Thoracic aorta (tissue), 2 donors: Measurements from ENCODE around the gene UNC119B. TPM values are rescaled to one million over a fixed set of nuclear protein-coding genes. Genes with fewer than 3 reads are reported as not detected.

Experiments
- ATAC-seq: fragments of 150-250 bp; one replicate; pipeline ENCODE4 v1.8.0; 2017; ENCODE audit warnings: low read depth; ENCODE audit not compliant: insufficient number of reproducible peaks, low FRiP score
- DNase-seq: peaks from one replicate; pipeline ENCODE4 v3.0.0-alpha.2; 2020; ENCODE audit warnings: low spot score
- H3K27ac ChIP-seq, 2 donors: fragments of 200-600 bp; sonication (generic); 1 replicate in 1 of 2; 2 replicates in 1 of 2; pipeline ENCODE4 v1.5.1; 2016; ENCODE audit warnings: mild to moderate bottlenecking in 2 of 2, moderate library complexity in 2 of 2
- H3K27me3 ChIP-seq: fragments of 200-600 bp; sonication (generic); replicated peaks from 2 replicates; pipeline ENCODE4 v1.6.0; 2016; ENCODE audit warnings: mild to moderate bottlenecking; ENCODE audit not compliant: insufficient read depth
- H3K36me3 ChIP-seq: fragments of 200-600 bp; sonication (generic); one replicate; pipeline ENCODE4 v1.5.1; 2016
- H3K4me1 ChIP-seq, 2 donors: fragments of 200-600 bp; sonication (generic); 1 replicate in 1 of 2; 2 replicates in 1 of 2; pipeline versions ENCODE4 v1.5.1 to v1.6.0; 2016; ENCODE audit warnings: low read depth in 2 of 2, mild to moderate bottlenecking in 1 of 2; ENCODE audit not compliant: control insufficient read depth in 1 of 2
- H3K4me3 ChIP-seq: fragments of 200-600 bp; sonication (generic); 2 replicates; pipeline ENCODE4 v1.5.1; 2016; ENCODE audit warnings: mild to moderate bottlenecking
- H3K9me3 ChIP-seq: fragments of 200-600 bp; sonication (generic); 2 replicates; pipeline ENCODE4 v1.5.1; 2016
- total RNA-seq, 2 donors: library from RNA; depleted of rRNA; stranded (reverse); fragments of >200 nt; gene quantifications; one replicate each; pipeline versions ENCODE4 v1.1.0 to v1.2.3, GENCODE V29; 2016
- TF ChIP-seq, protein P1 (sequence below): fragments of 200-600 bp; sonication (generic); IDR thresholded peaks from one replicate; pipeline ENCODE4 v1.5.1; 2019; ENCODE audit warnings: antibody characterized with exemption

UNC119B gene
- total RNA-seq, 2 donors from 2014 or later, result 26.0 to 26.8 TPM

DNA sequence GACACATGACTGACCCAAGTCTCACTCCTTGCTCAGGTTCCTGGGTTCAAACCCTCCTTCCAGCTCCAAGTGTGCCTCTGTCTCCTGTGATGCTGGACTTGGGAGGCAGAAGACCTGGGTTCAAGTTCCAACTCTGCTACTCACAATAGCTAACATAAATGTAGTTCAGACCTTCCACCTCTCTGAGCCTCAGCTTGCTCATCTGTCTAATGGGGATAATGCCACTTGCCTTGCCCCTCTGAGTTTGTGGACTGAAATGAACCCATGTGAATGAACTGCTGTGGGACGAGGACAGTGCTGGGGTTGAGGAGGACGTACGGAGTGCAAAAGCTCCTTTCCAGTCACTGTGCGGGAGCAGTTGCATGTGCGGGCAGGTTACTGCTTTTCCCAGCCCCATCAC, 56.3 kb downstream of the UNC119B start:
- Histone ChIP-seq H3K4me1 (peaks cover 1 to 4% of the 10 kb centered on the region in 2 donors), H3K4me3 (no peak overlapping the region), H3K36me3 (peaks cover 38% of the 10 kb centered on the region), H3K27ac (no peak overlapping the region), H3K9me3 (no peaks in the 10 kb centered on the region), H3K27me3 (no peaks in the 10 kb centered on the region)
- no peak for ATAC-seq
- TF ChIP-seq, protein P1, sequence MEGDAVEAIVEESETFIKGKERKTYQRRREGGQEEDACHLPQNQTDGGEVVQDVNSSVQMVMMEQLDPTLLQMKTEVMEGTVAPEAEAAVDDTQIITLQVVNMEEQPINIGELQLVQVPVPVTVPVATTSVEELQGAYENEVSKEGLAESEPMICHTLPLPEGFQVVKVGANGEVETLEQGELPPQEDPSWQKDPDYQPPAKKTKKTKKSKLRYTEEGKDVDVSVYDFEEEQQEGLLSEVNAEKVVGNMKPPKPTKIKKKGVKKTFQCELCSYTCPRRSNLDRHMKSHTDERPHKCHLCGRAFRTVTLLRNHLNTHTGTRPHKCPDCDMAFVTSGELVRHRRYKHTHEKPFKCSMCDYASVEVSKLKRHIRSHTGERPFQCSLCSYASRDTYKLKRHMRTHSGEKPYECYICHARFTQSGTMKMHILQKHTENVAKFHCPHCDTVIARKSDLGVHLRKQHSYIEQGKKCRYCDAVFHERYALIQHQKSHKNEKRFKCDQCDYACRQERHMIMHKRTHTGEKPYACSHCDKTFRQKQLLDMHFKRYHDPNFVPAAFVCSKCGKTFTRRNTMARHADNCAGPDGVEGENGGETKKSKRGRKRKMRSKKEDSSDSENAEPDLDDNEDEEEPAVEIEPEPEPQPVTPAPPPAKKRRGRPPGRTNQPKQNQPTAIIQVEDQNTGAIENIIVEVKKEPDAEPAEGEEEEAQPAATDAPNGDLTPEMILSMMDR, result no peak
- no peak for DNase-seq

DNA sequence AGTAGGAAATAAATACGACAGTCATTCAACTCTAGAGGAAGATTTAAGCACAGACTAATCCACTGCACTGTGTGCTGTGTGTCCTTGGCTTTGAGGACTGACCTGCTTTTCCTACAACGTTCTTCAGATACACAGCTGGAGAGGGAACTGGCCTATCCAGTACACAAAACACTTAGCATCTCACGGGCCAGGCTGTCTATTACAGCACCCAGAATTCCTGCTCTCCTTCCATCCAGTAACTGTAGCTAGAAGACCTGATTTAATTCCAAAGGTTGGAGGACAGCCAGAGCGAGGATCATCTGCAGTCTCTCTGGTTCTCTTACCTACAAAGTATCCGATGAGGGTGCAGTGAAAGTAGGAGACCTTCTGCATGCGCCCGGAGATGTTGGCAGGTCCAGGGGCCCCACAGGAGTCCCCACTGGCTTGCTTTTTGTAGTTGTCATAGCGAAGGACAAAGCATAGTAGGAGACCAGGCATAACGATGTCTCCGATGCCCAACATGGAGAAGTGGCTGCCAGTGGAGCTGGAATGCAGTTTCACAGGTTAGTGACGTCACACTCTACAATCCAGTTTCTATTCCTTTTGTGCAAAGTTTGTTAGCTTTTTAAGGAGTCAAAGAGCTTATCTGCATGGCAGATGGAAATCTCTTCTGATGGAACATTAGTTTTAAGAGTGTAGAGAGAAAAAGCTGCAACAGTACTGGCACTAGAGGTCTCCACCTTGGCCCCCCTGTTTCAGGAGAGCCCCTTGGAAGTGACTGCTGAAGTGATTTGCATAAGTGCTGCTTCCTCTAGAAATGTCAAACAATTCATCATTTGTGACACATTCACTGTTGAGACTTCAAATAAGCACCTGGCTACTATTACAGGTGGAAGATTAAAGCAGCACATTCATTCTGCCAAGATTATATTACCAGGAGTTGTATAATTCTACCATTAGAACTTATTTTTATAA, 57.1 kb downstream of the UNC119B start:
- ATAC-seq (no peak), DNase-seq (no peak)
- no peak overlapping the region for H3K27ac ChIP-seq
- no peaks in the 10 kb centered on the region for H3K9me3 ChIP-seq
- H3K4me3 ChIP-seq, result no peak overlapping the region
- TF ChIP-seq, protein P1, result no peak
- peaks cover 38% of the 10 kb centered on the region for H3K36me3 ChIP-seq
- no peaks in the 10 kb centered on the region for H3K27me3 ChIP-seq
- no peaks in the 10 kb centered on the region for H3K4me1 ChIP-seq

DNA sequence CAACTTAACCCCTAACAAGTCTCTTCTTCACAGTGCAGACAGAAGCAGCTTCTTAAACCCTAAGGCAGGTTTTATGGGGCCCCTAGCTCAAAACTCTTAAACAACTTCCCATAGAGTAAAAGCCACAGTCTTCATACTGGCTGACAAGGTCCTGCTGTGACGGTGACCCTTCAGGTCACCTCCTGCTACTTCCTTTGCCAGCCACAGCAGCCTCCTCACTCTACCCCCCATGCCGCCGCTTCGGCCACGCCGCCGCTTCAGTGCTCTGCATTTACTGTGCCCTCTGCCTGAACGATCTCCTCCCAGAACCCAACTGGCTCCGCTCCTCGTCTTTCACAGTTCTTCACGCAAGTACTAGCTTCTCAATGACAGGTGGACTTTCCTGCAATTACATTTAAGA, 60.8 kb downstream of the UNC119B start:
- Histone ChIP-seq H3K4me3 (no peak overlapping the region), H3K4me1 (no peaks in the 10 kb centered on the region), H3K27ac (no peak overlapping the region), H3K36me3 (peaks cover 26% of the 10 kb centered on the region), H3K27me3 (no peaks in the 10 kb centered on the region), H3K9me3 (no peaks in the 10 kb centered on the region)
- DNase-seq, result no peak
- ATAC-seq, result no peak
- TF ChIP-seq, protein P1, result no peak

Other genes starting within 250 kb of the UNC119B start
- 10 to 100 TPM; 41.0 to 83.5 TPM for gene SRSF9, start 240.7 kb upstream of the UNC119B start, total RNA-seq
- gene DYNLL1, start 214.3 kb upstream of the UNC119B start, total RNA-seq, result 100 to 1,000 TPM; 167 to 199 TPM
- 10 to 100 TPM; 16.5 to 38.0 TPM for gene COQ5, start 181.3 kb upstream of the UNC119B start, total RNA-seq
- 100 to 1,000 TPM in 1 of 2 donors, 10 to 100 TPM in 1; 98.0 to 165 TPM for gene RNF10, start 176.1 kb upstream of the UNC119B start, total RNA-seq
- gene POP5, start 129.1 kb upstream of the UNC119B start, total RNA-seq, result 10 to 100 TPM; 22.3 to 42.4 TPM
- gene CABP1, start 69.8 kb upstream of the UNC119B start, total RNA-seq, result 1 to 10 TPM in 1 of 2 donors, not detected in 1; 1.4 TPM
- gene MLEC, start 23.3 kb upstream of the UNC119B start, total RNA-seq, result 10 to 100 TPM; 49.1 to 63.1 TPM
- 10 to 100 TPM; 18.3 to 19.6 TPM for gene ACADS, start 15.4 kb downstream of the UNC119B start, total RNA-seq
- 10 to 100 TPM; 23.7 to 24.8 TPM for gene SPPL3, start 193.9 kb downstream of the UNC119B start, total RNA-seq